Measurements from ENCODE around the gene CACYBP. TPM values are rescaled to one million over a fixed set of nuclear protein-coding genes. Genes with fewer than 3 reads are reported as not detected.

The CACYBP gene
- total RNA-seq, 1 experiment from 2014 or later: 202 TPM

DNA sequence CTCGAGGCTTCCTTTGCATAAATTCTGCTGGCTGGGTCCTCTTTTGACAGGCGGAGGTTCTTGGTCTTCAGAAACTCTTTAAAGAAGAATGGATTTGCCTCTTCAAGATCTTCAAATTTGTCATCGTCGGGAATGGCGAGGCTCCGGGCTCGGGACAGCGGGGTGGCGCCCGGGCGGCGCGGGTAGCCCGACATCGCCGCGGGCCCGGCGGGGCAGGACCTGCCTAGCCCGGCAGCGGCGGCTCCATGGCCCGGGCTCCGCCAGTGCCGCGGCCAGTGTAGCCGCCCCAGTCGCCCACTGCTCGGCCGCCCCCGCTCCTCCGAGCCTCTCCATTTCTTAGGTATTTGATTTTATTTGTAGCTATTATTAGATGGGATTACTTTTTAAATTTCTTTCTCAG, 45.8 kb downstream of the CACYBP start:
- H3K4ac ChIP-seq (ENCODE audit: low read depth, low read length): no peak overlapping the region
- H3K23ac ChIP-seq (ENCODE audit: insufficient read length, low read depth, low read length): no peak overlapping the region
- H4K5ac ChIP-seq (ENCODE audit: insufficient read length, low read depth, low read length): no peak overlapping the region
- H3K9me3 ChIP-seq (ENCODE audit: control insufficient read depth, low read depth, low read length): no peaks in the 10 kb centered on the region
- H2BK120ac ChIP-seq (ENCODE audit: low read depth, low read length, poor library complexity, severe bottlenecking): no peak overlapping the region
- H3K4me1 ChIP-seq (ENCODE audit: insufficient read depth, low read length): no peaks in the 10 kb centered on the region
- no CpG with 5 or more reads among the region's 32 CpGs for WGBS (ENCODE audit: extremely low coverage, insufficient read length, low lambda C conversion rate)
- H3K27ac Mint-ChIP-seq: no peak overlapping the region
- H3K18ac ChIP-seq (ENCODE audit: insufficient read length, low read depth, low read length): no peak overlapping the region
- H4K91ac ChIP-seq (ENCODE audit: insufficient read length, low read depth, low read length): no peak overlapping the region
- no peak for TF ChIP-seq CTCF (conservative IDR thresholded peaks at IDR 0.05)
- H4K8ac ChIP-seq (replicated peaks; ENCODE audit: insufficient read length, low read depth, low read length): no peak overlapping the region
- H2BK5ac ChIP-seq (ENCODE audit: insufficient read length, low read length): no peak overlapping the region
- H2BK12ac ChIP-seq (ENCODE audit: insufficient read length, low read depth, low read length): no peak overlapping the region
- no peaks in the 10 kb centered on the region for H3K79me2 ChIP-seq (ENCODE audit: insufficient read depth, low read length)
- H2BK20ac ChIP-seq (ENCODE audit: low read depth, low read length, poor library complexity, severe bottlenecking): no peak overlapping the region
- H3K9me3 Mint-ChIP-seq: no peaks in the 10 kb centered on the region
- H2BK15ac ChIP-seq (ENCODE audit: low read depth, low read length): no peak overlapping the region
- H3K9ac ChIP-seq (ENCODE audit: extremely low read depth, insufficient read length, low read length): no peak overlapping the region
- H2AK5ac ChIP-seq (ENCODE audit: insufficient read length, low read length): no peak overlapping the region
- H3K4me3 Mint-ChIP-seq: no peak overlapping the region
- H3K27me3 Mint-ChIP-seq (ENCODE audit: low read depth): peaks cover 2% of the 10 kb centered on the region; the same call in 1 of the 2 replicates
- no peaks in the 10 kb centered on the region for H3K36me3 Mint-ChIP-seq (ENCODE audit: insufficient read depth in 1 of 3, low read depth in 3 of 3)
- H2AFZ ChIP-seq (ENCODE audit: low read length): no peak overlapping the region
- no peaks in the 10 kb centered on the region for H3K79me1 ChIP-seq (ENCODE audit: insufficient read depth, low read depth, low read length, poor library complexity, severe bottlenecking)
- H3K23me2 ChIP-seq (ENCODE audit: insufficient read length, low read depth, low read length, poor library complexity, severe bottlenecking): no peaks in the 10 kb centered on the region
- no peak overlapping the region for H3K4me2 ChIP-seq (ENCODE audit: insufficient read depth, insufficient read length, low read length)
- no peak overlapping the region for H3K56ac ChIP-seq (ENCODE audit: insufficient read length, low read depth, low read length)
- no peaks in the 10 kb centered on the region for H3K27me3 ChIP-seq (ENCODE audit: insufficient read depth, low read length)
- H3K27ac ChIP-seq (ENCODE audit: insufficient read length, low read depth, low read length): no peak overlapping the region
- H3K14ac ChIP-seq (ENCODE audit: insufficient read depth, low read length): no peak overlapping the region
- no peak for DNase-seq
- no peaks in the 10 kb centered on the region for H4K20me1 ChIP-seq (ENCODE audit: control insufficient read depth, insufficient read depth, insufficient read length)
- no peak overlapping the region for H3T11ph ChIP-seq (ENCODE audit: low read length)
- H3K4me1 Mint-ChIP-seq: peaks cover 6 to 8% of the 10 kb centered on the region in 2 experiments; a peak in 2 of 4 replicates

Data from H9 (cell line).